ENCODE data around the gene GADD45G.
A peak's percentile ranks its signal among the peaks of the same experiment; 100 is the strongest.

GADD45G gene

GRCh38 chr9:89626741-89627265 is 22.0 kb downstream of the GADD45G start:
- H3K9ac ChIP-seq (ENCODE audit: insufficient read length, low read depth): peak overlapping the region; percentile 23
- H3K36me3 ChIP-seq (ENCODE audit: insufficient read depth, insufficient read length, low read length): no peaks in the 10 kb centered on the region
- H3K4me3 ChIP-seq (ENCODE audit: insufficient read length, low read depth): no peak overlapping the region
- peaks cover 25% of the 10 kb centered on the region for H3K4me1 ChIP-seq (ENCODE audit: insufficient read depth, insufficient read length)
- no peak for DNase-seq (ENCODE audit: low read depth, low spot score)
- H3K9me3 ChIP-seq (ENCODE audit: insufficient read depth, low read length): no peaks in the 10 kb centered on the region
- H3K27me3 ChIP-seq (ENCODE audit: insufficient read depth, insufficient read length): no peaks in the 10 kb centered on the region
- TF ChIP-seq YY1 (IDR thresholded peaks at IDR 0.05; ENCODE audit: insufficient read depth, insufficient read length) (no peak), SUZ12 (IDR thresholded peaks at IDR 0.05; ENCODE audit: extremely low read depth, insufficient read depth, insufficient read length) (no peak), ZNF274 (IDR thresholded peaks at IDR 0.05; ENCODE audit: low read depth, low read length) (no peak)

GRCh38 chr9:89628601-89629000 is 23.8 kb downstream of the GADD45G start:
- no peak for DNase-seq (ENCODE audit: low read depth, low spot score)
- Histone ChIP-seq H3K4me3 (ENCODE audit: insufficient read length, low read depth) (no peak overlapping the region), H3K9me3 (ENCODE audit: insufficient read depth, low read length) (no peaks in the 10 kb centered on the region), H3K36me3 (ENCODE audit: insufficient read depth, insufficient read length, low read length) (no peaks in the 10 kb centered on the region), H3K9ac (ENCODE audit: insufficient read length, low read depth) (no peak overlapping the region), H3K27me3 (ENCODE audit: insufficient read depth, insufficient read length) (no peaks in the 10 kb centered on the region), H3K4me1 (ENCODE audit: insufficient read depth, insufficient read length) (peaks cover 16% of the 10 kb centered on the region)
- no peak for TF ChIP-seq YY1 (IDR thresholded peaks at IDR 0.05; ENCODE audit: insufficient read depth, insufficient read length)
- TF ChIP-seq SUZ12 (IDR thresholded peaks at IDR 0.05; ENCODE audit: extremely low read depth, insufficient read depth, insufficient read length): no peak
- TF ChIP-seq ZNF274 (IDR thresholded peaks at IDR 0.05; ENCODE audit: low read depth, low read length): no peak

- Histone ChIP-seq H3K4me1 (ENCODE audit: insufficient read depth, insufficient read length) (peaks cover 12% of the 10 kb centered on the region), H3K36me3 (ENCODE audit: insufficient read depth, insufficient read length, low read length) (no peaks in the 10 kb centered on the region)
- no peak for TF ChIP-seq SUZ12 (IDR thresholded peaks at IDR 0.05; ENCODE audit: extremely low read depth, insufficient read depth, insufficient read length)
- no peak for TF ChIP-seq YY1 (IDR thresholded peaks at IDR 0.05; ENCODE audit: insufficient read depth, insufficient read length)
- no peak for TF ChIP-seq ZNF274 (IDR thresholded peaks at IDR 0.05; ENCODE audit: low read depth, low read length)
These were observed 24.5 kb downstream of the GADD45G start for GRCh38 chr9:89629081-89629976.

GRCh38 chr9:89630508-89630907 is 25.7 kb downstream of the GADD45G start:
- Histone ChIP-seq H3K4me3 (ENCODE audit: insufficient read length, low read depth) (no peak overlapping the region), H3K9ac (ENCODE audit: insufficient read length, low read depth) (no peak overlapping the region), H3K27me3 (ENCODE audit: insufficient read depth, insufficient read length) (no peaks in the 10 kb centered on the region), H3K4me1 (ENCODE audit: insufficient read depth, insufficient read length) (peaks cover 12% of the 10 kb centered on the region), H3K9me3 (ENCODE audit: insufficient read depth, low read length) (no peaks in the 10 kb centered on the region), H3K36me3 (ENCODE audit: insufficient read depth, insufficient read length, low read length) (no peaks in the 10 kb centered on the region)
- TF ChIP-seq ZNF274 (IDR thresholded peaks at IDR 0.05; ENCODE audit: low read depth, low read length) (no peak), YY1 (IDR thresholded peaks at IDR 0.05; ENCODE audit: insufficient read depth, insufficient read length) (no peak), SUZ12 (IDR thresholded peaks at IDR 0.05; ENCODE audit: extremely low read depth, insufficient read depth, insufficient read length) (no peak)
- DNase-seq (ENCODE audit: low read depth, low spot score): no peak

More at GRCh38 chr9:89629081-89629976, 24.5 kb downstream of the GADD45G start:
- DNase-seq (ENCODE audit: low read depth, low spot score): no peak
- Histone ChIP-seq H3K4me3 (ENCODE audit: insufficient read length, low read depth) (no peak overlapping the region), H3K9ac (ENCODE audit: insufficient read length, low read depth) (no peak overlapping the region), H3K9me3 (ENCODE audit: insufficient read depth, low read length) (no peaks in the 10 kb centered on the region), H3K27me3 (ENCODE audit: insufficient read depth, insufficient read length) (no peaks in the 10 kb centered on the region)

- Histone ChIP-seq H3K9ac (ENCODE audit: insufficient read length, low read depth) (no peak overlapping the region), H3K9me3 (ENCODE audit: insufficient read depth, low read length) (no peaks in the 10 kb centered on the region), H3K4me3 (ENCODE audit: insufficient read length, low read depth) (no peak overlapping the region), H3K27me3 (ENCODE audit: insufficient read depth, insufficient read length) (no peaks in the 10 kb centered on the region), H3K36me3 (ENCODE audit: insufficient read depth, insufficient read length, low read length) (no peaks in the 10 kb centered on the region), H3K4me1 (ENCODE audit: insufficient read depth, insufficient read length) (peaks cover 7% of the 10 kb centered on the region)
- DNase-seq (ENCODE audit: low read depth, low spot score): no peak
- TF ChIP-seq SUZ12 (IDR thresholded peaks at IDR 0.05; ENCODE audit: extremely low read depth, insufficient read depth, insufficient read length) (no peak), ZNF274 (IDR thresholded peaks at IDR 0.05; ENCODE audit: low read depth, low read length) (no peak), YY1 (IDR thresholded peaks at IDR 0.05; ENCODE audit: insufficient read depth, insufficient read length) (no peak)
These were observed 26.6 kb downstream of the GADD45G start for GRCh38 chr9:89631384-89631783.

GRCh38 chr9:89632192-89632733 is 27.5 kb downstream of the GADD45G start:
- TF ChIP-seq SUZ12 (IDR thresholded peaks at IDR 0.05; ENCODE audit: extremely low read depth, insufficient read depth, insufficient read length) (no peak), YY1 (IDR thresholded peaks at IDR 0.05; ENCODE audit: insufficient read depth, insufficient read length) (no peak), ZNF274 (IDR thresholded peaks at IDR 0.05; ENCODE audit: low read depth, low read length) (no peak)
- Histone ChIP-seq H3K9ac (ENCODE audit: insufficient read length, low read depth) (no peak overlapping the region), H3K36me3 (ENCODE audit: insufficient read depth, insufficient read length, low read length) (no peaks in the 10 kb centered on the region), H3K27me3 (ENCODE audit: insufficient read depth, insufficient read length) (no peaks in the 10 kb centered on the region), H3K4me3 (ENCODE audit: insufficient read length, low read depth) (no peak overlapping the region), H3K4me1 (ENCODE audit: insufficient read depth, insufficient read length) (peaks cover under 1% of the 10 kb centered on the region), H3K9me3 (ENCODE audit: insufficient read depth, low read length) (no peaks in the 10 kb centered on the region)
- DNase-seq (ENCODE audit: low read depth, low spot score): no peak

- DNase-seq (ENCODE audit: low read depth, low spot score): no peak
- no peaks in the 10 kb centered on the region for H3K36me3 ChIP-seq (ENCODE audit: insufficient read depth, insufficient read length, low read length)
- no peak overlapping the region for H3K4me3 ChIP-seq (ENCODE audit: insufficient read length, low read depth)
These were observed 27.9 kb downstream of the GADD45G start for GRCh38 chr9:89632736-89633135.

More at GRCh38 chr9:89632736-89633135, 27.9 kb downstream of the GADD45G start:
- H3K9me3 ChIP-seq (ENCODE audit: insufficient read depth, low read length): no peaks in the 10 kb centered on the region
- TF ChIP-seq YY1 (IDR thresholded peaks at IDR 0.05; ENCODE audit: insufficient read depth, insufficient read length): no peak
- TF ChIP-seq ZNF274 (IDR thresholded peaks at IDR 0.05; ENCODE audit: low read depth, low read length): no peak
- TF ChIP-seq SUZ12 (IDR thresholded peaks at IDR 0.05; ENCODE audit: extremely low read depth, insufficient read depth, insufficient read length): no peak
- H3K9ac ChIP-seq (ENCODE audit: insufficient read length, low read depth): no peak overlapping the region
- H3K27me3 ChIP-seq (ENCODE audit: insufficient read depth, insufficient read length): no peaks in the 10 kb centered on the region
- H3K4me1 ChIP-seq (ENCODE audit: insufficient read depth, insufficient read length): peaks cover under 1% of the 10 kb centered on the region
